Liver (tissue), 9 donors: ENCODE measurements around the gene TNNT3. TPM values are rescaled to one million over a fixed set of nuclear protein-coding genes. Genes with fewer than 3 reads are reported as not detected.

Source experiments
- DNase-seq: peaks from one replicate; pipeline ENCODE4 v3.0.0-alpha.2; 2017; ENCODE audit warnings: low spot score
- H3K27ac ChIP-seq, 2 donors: one replicate each; pipeline ENCODE4 v1.7.0; 2013; ENCODE audit warnings: inconsistent platforms in 2 of 2, low read length in 2 of 2, control low read depth in 1 of 2, low read depth in 1 of 2, mild to moderate bottlenecking in 1 of 2
- H3K27me3 ChIP-seq, 4 donors: one replicate each; pipeline versions ENCODE4 v1.6.1 to v1.7.0; 2013; ENCODE audit warnings: low read length in 3 of 4, inconsistent platforms in 1 of 4, mild to moderate bottlenecking in 1 of 4, moderate library complexity in 1 of 4; ENCODE audit not compliant: control insufficient read depth in 4 of 4, insufficient read depth in 4 of 4
- H3K36me3 ChIP-seq, 4 donors: one replicate each; pipeline versions ENCODE4 v1.6.1 to v1.7.0; 2013; ENCODE audit warnings: low read length in 3 of 4, mild to moderate bottlenecking in 3 of 4, low read depth in 1 of 4, moderate library complexity in 1 of 4; ENCODE audit not compliant: control insufficient read depth in 4 of 4, insufficient read depth in 3 of 4
- H3K4me1 ChIP-seq, 4 donors: one replicate each; pipeline versions ENCODE4 v1.6.1 to v1.7.0; 2013; ENCODE audit warnings: low read length in 3 of 4, mild to moderate bottlenecking in 3 of 4, moderate library complexity in 1 of 4; ENCODE audit not compliant: control insufficient read depth in 4 of 4, insufficient read depth in 4 of 4
- H3K4me3 ChIP-seq, 3 donors: one replicate each; pipeline versions ENCODE4 v1.6.1 to v1.7.0; 2013; ENCODE audit warnings: low read length in 3 of 3, control low read depth in 1 of 3, low read depth in 1 of 3, mild to moderate bottlenecking in 1 of 3
- H3K9ac ChIP-seq, 2 donors: one replicate each; pipeline ENCODE4 v1.7.0; 2013; ENCODE audit warnings: low read length in 2 of 2, mild to moderate bottlenecking in 2 of 2, moderate library complexity in 2 of 2, control low read depth in 1 of 2, low read depth in 1 of 2
- H3K9me3 ChIP-seq, 4 donors: one replicate each; pipeline versions ENCODE4 v1.6.1 to v1.7.0; 2013; ENCODE audit warnings: low read length in 3 of 4; ENCODE audit not compliant: control insufficient read depth in 4 of 4
- FOXA1 ChIP-seq: IDR thresholded peaks from 2 replicates; pipeline ENCODE4 v1.6.1; 2016; ENCODE audit warnings: antibody characterized with exemption
- GABPA ChIP-seq, 2 donors: IDR thresholded peaks in 1 of 2; conservative IDR thresholded peaks in 1 of 2; 2 replicates each; pipeline ENCODE4 v1.6.1; 2016; ENCODE audit warnings: antibody characterized with exemption in 2 of 2, mild to moderate bottlenecking in 1 of 2, moderate library complexity in 1 of 2
- HNF4G ChIP-seq: IDR thresholded peaks from 2 replicates; pipeline ENCODE4 v1.6.1; 2016; ENCODE audit warnings: antibody characterized with exemption
- JUND ChIP-seq, 2 donors: IDR thresholded peaks; 2 replicates each; pipeline ENCODE4 v1.6.1; 2016; ENCODE audit warnings: antibody characterized with exemption in 2 of 2
- NR2F2 ChIP-seq: IDR thresholded peaks from 2 replicates; pipeline ENCODE4 v1.6.1; 2016; ENCODE audit warnings: antibody characterized with exemption
- RAD21 ChIP-seq, 2 donors: IDR thresholded peaks; 2 replicates each; pipeline ENCODE4 v1.6.1; 2016; ENCODE audit warnings: antibody characterized with exemption in 2 of 2, mild to moderate bottlenecking in 2 of 2
- RXRA ChIP-seq, 2 donors: IDR thresholded peaks; 2 replicates each; pipeline ENCODE4 v1.6.1; 2017 to 2018; ENCODE audit warnings: antibody characterized with exemption in 2 of 2, mild to moderate bottlenecking in 1 of 2
- YY1 ChIP-seq: IDR thresholded peaks from 2 replicates; pipeline ENCODE4 v1.6.1; 2016; ENCODE audit warnings: antibody characterized with exemption, mild to moderate bottlenecking
- WGBS: extraction: QIAGEN DNeasy Blood & Tissue Kit; methylation state at CpG from one replicate; pipeline ENCODE4 v1.1.7; 2013; 5-methylcytosine and 5-hydroxymethylcytosine counted together
- polyA plus RNA-seq, 2 donors: library from polyadenylated mRNA; stranded (reverse) in 1 of 2; unstranded in 1 of 2; fragments of 200-250 nt in 1 of 2; fragments of >200 nt in 1 of 2; fragmentation: Nextera tagmentation in 1 of 2; extraction: Ambion mirVana in 1 of 2; gene quantifications; one replicate each; pipeline versions ENCODE4 v1.2.1 to v1.2.3, GENCODE V29; 2013 to 2015
- total RNA-seq, 2 donors: library from RNA; depleted of rRNA; stranded (reverse); fragments of >200 nt; gene quantifications; one replicate each; pipeline ENCODE4 v1.2.3, GENCODE V29; 2014
- TF ChIP-seq, protein P1 (sequence below): IDR thresholded peaks from 2 replicates; pipeline ENCODE4 v1.6.1; 2016; ENCODE audit warnings: antibody characterized with exemption
- TF ChIP-seq, protein P2 (sequence below): IDR thresholded peaks from 2 replicates; pipeline ENCODE4 v1.6.1; 2016; ENCODE audit warnings: antibody characterized with exemption
- TF ChIP-seq, protein P3 (sequence below): IDR thresholded peaks from 2 replicates; pipeline ENCODE4 v1.6.1; 2016; ENCODE audit warnings: antibody characterized with exemption, mild to moderate bottlenecking
- donor health status: healthy.
- donor health status: healthy.
- donor health status: healthy.
- donor health status: healthy.
- donor health status: healthy.

The TNNT3 gene
- total and polyA plus RNA-seq, 4 donors = 0.06 to 0.14 TPM; not detected in 2

DNA sequence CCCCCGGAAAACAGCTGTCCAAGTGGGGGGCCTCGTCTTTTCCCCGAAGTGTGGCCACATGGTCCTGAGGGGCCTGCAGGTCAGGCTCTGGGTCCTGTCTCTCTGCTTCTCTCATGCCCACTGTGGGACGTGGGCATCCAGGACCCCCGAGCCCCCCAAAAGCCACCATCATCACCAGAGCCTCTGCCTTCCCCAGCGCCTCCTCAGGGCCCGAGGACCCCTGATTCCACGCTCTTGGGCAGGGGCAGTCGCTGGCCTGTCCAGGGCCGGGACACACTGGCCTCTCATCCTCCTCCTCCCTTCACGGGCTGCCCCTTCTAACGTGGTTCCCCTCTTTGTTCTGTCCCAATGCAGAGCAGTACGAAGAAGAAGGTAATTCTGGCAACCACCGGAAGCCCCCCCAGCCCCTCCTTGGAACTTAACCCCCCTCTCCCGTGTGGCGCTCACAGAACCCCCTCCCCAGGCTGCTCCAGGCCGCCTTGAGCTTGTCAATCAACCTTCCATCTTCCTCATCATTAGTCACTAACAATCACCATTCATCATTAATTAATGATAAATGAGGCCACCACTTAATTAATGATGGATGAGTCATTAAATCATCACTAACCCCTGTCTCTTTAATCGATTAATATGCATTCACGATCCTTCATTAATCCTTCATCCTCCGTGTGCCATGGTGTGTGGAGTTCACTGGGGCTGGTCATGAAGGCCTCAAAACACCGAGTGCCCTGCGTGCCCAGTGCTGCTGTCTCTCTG lies 3.9 kb downstream of the TNNT3 start:
- WGBS = 87% methylated on average over 22 of the region's 22 CpGs

DNA sequence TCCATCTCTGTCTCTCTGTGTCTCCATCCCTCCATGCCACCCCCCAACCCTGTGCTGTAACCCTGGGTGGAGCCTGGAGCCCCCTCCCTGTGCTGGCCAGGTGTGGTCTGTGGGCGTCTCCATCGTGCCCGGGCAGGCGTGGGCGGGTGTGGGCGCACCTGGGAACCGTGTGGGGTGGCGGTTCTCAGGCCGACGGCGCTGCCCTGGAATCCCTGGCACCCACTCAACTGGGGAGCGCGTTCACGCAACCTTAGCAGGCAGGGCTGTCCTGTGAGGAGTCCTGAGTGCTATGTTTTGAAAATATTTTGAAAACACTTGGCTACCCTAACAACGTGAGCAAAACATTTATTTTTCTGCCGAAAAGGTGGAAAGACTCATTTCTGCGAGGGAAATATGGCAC lies 4.7 kb downstream of the TNNT3 start:
- 85% methylated on average over 17 of the region's 17 CpGs for WGBS
- no peak for TF ChIP-seq FOXA1
- TF ChIP-seq RAD21 (IDR thresholded peaks at IDR 0.05) = no peak
- TF ChIP-seq RXRA (IDR thresholded peaks at IDR 0.05) = no peak
- TF ChIP-seq HNF4G = no peak
- TF ChIP-seq, protein P1, sequence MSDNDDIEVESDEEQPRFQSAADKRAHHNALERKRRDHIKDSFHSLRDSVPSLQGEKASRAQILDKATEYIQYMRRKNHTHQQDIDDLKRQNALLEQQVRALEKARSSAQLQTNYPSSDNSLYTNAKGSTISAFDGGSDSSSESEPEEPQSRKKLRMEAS = no peak
- no peak for TF ChIP-seq YY1
- no peak overlapping the region for H3K4me3 ChIP-seq
- no peaks in the 10 kb centered on the region for H3K27me3 ChIP-seq
- no peak overlapping the region for H3K9ac ChIP-seq
- no peak for DNase-seq
- no peak overlapping the region for H3K27ac ChIP-seq
- H3K36me3 ChIP-seq = no peaks in the 10 kb centered on the region
- H3K4me1 ChIP-seq = no peaks in the 10 kb centered on the region
- H3K9me3 ChIP-seq = no peaks in the 10 kb centered on the region

More for the DNA sequence above, 3.9 kb downstream of the TNNT3 start:
- no peaks in the 10 kb centered on the region for H3K4me1 ChIP-seq
- no peaks in the 10 kb centered on the region for H3K27me3 ChIP-seq
- TF ChIP-seq HNF4G (no peak), GABPA (IDR thresholded peaks at IDR 0.05 in 1 of 2, conservative IDR thresholded peaks at IDR 0.05 in 1 of 2) (no peak), YY1 (no peak), NR2F2 (no peak), JUND (IDR thresholded peaks at IDR 0.05) (no peak)
- TF ChIP-seq, protein P2, sequence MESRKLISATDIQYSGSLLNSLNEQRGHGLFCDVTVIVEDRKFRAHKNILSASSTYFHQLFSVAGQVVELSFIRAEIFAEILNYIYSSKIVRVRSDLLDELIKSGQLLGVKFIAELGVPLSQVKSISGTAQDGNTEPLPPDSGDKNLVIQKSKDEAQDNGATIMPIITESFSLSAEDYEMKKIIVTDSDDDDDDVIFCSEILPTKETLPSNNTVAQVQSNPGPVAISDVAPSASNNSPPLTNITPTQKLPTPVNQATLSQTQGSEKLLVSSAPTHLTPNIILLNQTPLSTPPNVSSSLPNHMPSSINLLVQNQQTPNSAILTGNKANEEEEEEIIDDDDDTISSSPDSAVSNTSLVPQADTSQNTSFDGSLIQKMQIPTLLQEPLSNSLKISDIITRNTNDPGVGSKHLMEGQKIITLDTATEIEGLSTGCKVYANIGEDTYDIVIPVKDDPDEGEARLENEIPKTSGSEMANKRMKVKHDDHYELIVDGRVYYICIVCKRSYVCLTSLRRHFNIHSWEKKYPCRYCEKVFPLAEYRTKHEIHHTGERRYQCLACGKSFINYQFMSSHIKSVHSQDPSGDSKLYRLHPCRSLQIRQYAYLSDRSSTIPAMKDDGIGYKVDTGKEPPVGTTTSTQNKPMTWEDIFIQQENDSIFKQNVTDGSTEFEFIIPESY = no peak
- TF ChIP-seq, protein P3, sequence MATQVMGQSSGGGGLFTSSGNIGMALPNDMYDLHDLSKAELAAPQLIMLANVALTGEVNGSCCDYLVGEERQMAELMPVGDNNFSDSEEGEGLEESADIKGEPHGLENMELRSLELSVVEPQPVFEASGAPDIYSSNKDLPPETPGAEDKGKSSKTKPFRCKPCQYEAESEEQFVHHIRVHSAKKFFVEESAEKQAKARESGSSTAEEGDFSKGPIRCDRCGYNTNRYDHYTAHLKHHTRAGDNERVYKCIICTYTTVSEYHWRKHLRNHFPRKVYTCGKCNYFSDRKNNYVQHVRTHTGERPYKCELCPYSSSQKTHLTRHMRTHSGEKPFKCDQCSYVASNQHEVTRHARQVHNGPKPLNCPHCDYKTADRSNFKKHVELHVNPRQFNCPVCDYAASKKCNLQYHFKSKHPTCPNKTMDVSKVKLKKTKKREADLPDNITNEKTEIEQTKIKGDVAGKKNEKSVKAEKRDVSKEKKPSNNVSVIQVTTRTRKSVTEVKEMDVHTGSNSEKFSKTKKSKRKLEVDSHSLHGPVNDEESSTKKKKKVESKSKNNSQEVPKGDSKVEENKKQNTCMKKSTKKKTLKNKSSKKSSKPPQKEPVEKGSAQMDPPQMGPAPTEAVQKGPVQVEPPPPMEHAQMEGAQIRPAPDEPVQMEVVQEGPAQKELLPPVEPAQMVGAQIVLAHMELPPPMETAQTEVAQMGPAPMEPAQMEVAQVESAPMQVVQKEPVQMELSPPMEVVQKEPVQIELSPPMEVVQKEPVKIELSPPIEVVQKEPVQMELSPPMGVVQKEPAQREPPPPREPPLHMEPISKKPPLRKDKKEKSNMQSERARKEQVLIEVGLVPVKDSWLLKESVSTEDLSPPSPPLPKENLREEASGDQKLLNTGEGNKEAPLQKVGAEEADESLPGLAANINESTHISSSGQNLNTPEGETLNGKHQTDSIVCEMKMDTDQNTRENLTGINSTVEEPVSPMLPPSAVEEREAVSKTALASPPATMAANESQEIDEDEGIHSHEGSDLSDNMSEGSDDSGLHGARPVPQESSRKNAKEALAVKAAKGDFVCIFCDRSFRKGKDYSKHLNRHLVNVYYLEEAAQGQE = no peak
- DNase-seq = no peak
- no peak overlapping the region for H3K4me3 ChIP-seq
- no peaks in the 10 kb centered on the region for H3K36me3 ChIP-seq
- no peak overlapping the region for H3K27ac ChIP-seq
- H3K9ac ChIP-seq = no peak overlapping the region
- no peaks in the 10 kb centered on the region for H3K9me3 ChIP-seq
